ENCODE results near the gene IRF2BPL.

DNA sequence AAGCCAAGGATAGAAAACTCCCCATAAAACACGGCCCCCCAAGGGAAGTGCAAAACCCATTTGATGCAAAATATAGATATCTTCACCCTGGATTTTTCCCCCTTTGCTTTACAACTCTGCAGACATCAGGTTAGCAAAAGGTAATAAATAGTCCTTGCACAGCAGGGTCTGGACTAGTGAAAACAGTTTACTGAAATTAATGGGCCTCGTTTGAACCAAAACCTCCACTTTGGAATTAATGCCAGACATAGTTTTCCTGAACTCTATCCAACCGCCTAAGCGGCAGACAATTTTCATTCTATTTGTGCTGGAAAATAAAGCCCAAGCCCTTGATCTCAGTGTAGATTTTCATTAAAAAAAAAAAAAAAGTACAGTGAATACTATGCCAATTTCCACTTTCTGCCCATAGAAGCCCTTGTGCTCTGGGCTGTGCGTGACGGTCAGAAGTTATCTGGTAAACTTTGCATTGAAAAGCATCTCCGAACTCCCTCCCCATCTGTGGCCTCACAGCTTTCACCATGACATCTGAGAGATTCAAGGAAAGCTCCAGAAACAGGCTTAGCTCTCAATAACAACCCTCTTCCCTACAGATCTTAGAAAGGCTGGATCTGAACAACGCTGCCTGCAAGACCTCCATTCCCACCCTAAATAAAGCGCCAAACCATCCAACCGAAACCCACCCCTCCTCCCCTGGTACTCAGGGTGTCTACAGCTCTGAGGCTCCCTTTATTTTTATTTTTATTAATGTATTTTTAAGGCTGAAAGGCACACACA is 11.0 kb upstream of the IRF2BPL start:
- TF ChIP-seq, protein P1, sequence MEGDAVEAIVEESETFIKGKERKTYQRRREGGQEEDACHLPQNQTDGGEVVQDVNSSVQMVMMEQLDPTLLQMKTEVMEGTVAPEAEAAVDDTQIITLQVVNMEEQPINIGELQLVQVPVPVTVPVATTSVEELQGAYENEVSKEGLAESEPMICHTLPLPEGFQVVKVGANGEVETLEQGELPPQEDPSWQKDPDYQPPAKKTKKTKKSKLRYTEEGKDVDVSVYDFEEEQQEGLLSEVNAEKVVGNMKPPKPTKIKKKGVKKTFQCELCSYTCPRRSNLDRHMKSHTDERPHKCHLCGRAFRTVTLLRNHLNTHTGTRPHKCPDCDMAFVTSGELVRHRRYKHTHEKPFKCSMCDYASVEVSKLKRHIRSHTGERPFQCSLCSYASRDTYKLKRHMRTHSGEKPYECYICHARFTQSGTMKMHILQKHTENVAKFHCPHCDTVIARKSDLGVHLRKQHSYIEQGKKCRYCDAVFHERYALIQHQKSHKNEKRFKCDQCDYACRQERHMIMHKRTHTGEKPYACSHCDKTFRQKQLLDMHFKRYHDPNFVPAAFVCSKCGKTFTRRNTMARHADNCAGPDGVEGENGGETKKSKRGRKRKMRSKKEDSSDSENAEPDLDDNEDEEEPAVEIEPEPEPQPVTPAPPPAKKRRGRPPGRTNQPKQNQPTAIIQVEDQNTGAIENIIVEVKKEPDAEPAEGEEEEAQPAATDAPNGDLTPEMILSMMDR (conservative IDR thresholded peaks at IDR 0.05; ENCODE audit: low read depth, low read length), result no peak
- no peak for TF ChIP-seq EZH2 (IDR thresholded peaks at IDR 0.05; ENCODE audit: low read length, unreplicated experiment)
- no peak for TF ChIP-seq EZH2phosphoT487 (IDR thresholded peaks at IDR 0.05; ENCODE audit: borderline replicate concordance, low read length)

Data from PC-3 (cell line).